ENCODE results near the gene NXN. TPM values are rescaled to one million over a fixed set of nuclear protein-coding genes. Genes with fewer than 3 reads are reported as not detected.

Gene NXN
- 19.5 and 23.9 TPM in 2 replicates for polyA plus RNA-seq (2012; rRNA removed)
- 13.0 and 16.3 TPM in 2 replicates for polyA plus RNA-seq (2012; cell fraction: cytosol; rRNA removed)
- polyA plus RNA-seq (2012; cell fraction: nucleus; rRNA removed): 16.6 and 20.7 TPM in 2 replicates

DNA sequence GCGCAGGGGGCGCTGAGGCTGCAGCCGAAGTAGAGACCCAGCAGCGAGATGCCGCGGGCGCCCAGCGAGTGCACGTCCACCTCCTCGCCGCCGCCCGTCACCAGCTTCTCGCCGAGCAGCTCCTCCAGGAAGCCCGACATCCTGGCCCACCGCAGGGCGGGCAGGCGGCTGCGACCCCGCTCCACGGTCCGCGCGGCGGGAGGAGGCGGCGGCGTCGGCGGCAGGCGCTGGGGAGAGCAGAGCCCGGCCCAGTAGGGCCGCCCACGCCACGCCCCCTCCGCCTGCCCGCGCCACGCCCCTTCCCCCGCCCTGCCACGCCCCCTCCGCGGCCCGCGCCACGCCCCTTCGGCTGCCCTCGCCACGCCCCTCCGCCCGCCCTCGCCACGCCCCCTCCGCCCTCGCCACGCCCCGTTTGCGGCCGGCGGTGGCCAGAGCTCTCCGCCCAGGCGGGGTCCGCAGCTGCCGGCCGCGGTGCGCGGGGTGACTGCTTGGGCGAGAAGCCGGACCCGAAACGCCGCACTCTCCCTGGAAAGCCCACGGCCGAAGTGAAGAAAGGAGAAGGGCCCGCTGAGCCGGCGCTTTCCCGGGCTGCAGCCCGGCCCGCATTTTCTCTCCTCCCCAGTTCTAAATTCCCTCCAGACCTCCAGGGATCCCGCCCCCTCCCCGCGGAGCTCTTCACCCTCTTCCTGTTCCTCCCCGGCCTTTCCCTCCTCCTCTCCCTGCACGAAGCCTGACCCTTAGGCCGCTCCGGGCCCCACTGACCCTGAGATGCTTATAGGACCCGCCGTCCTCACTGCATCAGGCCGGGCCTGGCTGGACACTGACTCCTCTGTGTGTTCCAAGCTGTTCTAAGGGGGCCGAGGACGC, at the start of gene NXN:
Gene NXN, minus strand, starts transcription at position 238 of the 867 bp plus-strand sequence.
- TF ChIP-seq FOSL2 (IDR thresholded peaks at IDR 0.05; ENCODE audit: borderline replicate concordance, low read depth): no peak
- TF ChIP-seq, protein P1, sequence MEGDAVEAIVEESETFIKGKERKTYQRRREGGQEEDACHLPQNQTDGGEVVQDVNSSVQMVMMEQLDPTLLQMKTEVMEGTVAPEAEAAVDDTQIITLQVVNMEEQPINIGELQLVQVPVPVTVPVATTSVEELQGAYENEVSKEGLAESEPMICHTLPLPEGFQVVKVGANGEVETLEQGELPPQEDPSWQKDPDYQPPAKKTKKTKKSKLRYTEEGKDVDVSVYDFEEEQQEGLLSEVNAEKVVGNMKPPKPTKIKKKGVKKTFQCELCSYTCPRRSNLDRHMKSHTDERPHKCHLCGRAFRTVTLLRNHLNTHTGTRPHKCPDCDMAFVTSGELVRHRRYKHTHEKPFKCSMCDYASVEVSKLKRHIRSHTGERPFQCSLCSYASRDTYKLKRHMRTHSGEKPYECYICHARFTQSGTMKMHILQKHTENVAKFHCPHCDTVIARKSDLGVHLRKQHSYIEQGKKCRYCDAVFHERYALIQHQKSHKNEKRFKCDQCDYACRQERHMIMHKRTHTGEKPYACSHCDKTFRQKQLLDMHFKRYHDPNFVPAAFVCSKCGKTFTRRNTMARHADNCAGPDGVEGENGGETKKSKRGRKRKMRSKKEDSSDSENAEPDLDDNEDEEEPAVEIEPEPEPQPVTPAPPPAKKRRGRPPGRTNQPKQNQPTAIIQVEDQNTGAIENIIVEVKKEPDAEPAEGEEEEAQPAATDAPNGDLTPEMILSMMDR (IDR thresholded peaks at IDR 0.05): peak; percentile 34; the same call in 1 of the 2 replicates
- TF ChIP-seq, protein P2, sequence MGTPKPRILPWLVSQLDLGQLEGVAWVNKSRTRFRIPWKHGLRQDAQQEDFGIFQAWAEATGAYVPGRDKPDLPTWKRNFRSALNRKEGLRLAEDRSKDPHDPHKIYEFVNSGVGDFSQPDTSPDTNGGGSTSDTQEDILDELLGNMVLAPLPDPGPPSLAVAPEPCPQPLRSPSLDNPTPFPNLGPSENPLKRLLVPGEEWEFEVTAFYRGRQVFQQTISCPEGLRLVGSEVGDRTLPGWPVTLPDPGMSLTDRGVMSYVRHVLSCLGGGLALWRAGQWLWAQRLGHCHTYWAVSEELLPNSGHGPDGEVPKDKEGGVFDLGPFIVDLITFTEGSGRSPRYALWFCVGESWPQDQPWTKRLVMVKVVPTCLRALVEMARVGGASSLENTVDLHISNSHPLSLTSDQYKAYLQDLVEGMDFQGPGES (IDR thresholded peaks at IDR 0.05; ENCODE audit: low read depth, low read length): no peak
- TF ChIP-seq TAF1 (IDR thresholded peaks at IDR 0.05; ENCODE audit: borderline replicate concordance, low read depth, low read length): no peak
- no peak for TF ChIP-seq EZH2phosphoT487 (IDR thresholded peaks at IDR 0.05; ENCODE audit: borderline replicate concordance, low read depth)
- no peak for TF ChIP-seq SMC3 (IDR thresholded peaks at IDR 0.05; ENCODE audit: low read depth, low read length)
- TF ChIP-seq RAD21 (IDR thresholded peaks at IDR 0.05; ENCODE audit: low read length): peak; percentile 17; the same call in 1 of the 2 replicates
- no peak for TF ChIP-seq RCOR1 (IDR thresholded peaks at IDR 0.05; ENCODE audit: low read length)
- WGBS (ENCODE audit: low lambda C conversion rate): 15% methylated on average over 18 of the region's 94 CpGs
- Histone ChIP-seq H3K27me3 (ENCODE audit: insufficient read depth) (peaks cover 26% of the 10 kb centered on the region), H3K4me3 (ENCODE audit: low read depth in 2 of 2, low read length in 1 of 2) (peak within 1 kb of the TSS; percentile 69 to 71), H3K4me2 (peak within 1 kb of the TSS; percentile 79), H3K36me3 (replicated peaks in 1 of 2; ENCODE audit: control insufficient read depth in 1 of 2, insufficient read depth in 2 of 2, low read length in 1 of 2) (no peaks in the 10 kb centered on the region), H3K4me1 (ENCODE audit: control insufficient read depth in 1 of 2, insufficient read depth in 2 of 2, low read depth in 1 of 2, low read length in 1 of 2) (peaks cover 0 to 16% of the 10 kb centered on the region in 2 experiments; a peak in 2 of 4 replicates), H2AFZ (ENCODE audit: low read depth) (peak within 1 kb of the TSS; percentile 95), H3K9me2 (no peaks in the 10 kb centered on the region), H3F3A (replicated peaks; ENCODE audit: insufficient read depth) (peaks cover 3% of the 10 kb centered on the region), H3K79me2 (ENCODE audit: insufficient read depth) (peaks cover 40% of the 10 kb centered on the region), H3K9ac (peak within 1 kb of the TSS; percentile 59; the same call in 1 of the 2 replicates), H4K20me1 (ENCODE audit: insufficient read depth) (peaks cover 22% of the 10 kb centered on the region), H3K27ac (ENCODE audit: low read depth in 2 of 2, low read length in 1 of 2) (peak within 1 kb of the TSS; percentile 32 to 65; a peak in 3 of 4 replicates), H3K9me3 (no peaks in the 10 kb centered on the region)
- ChIA-PET POLR2A (interaction anchor here (0.6 to 1.3 kb wide), 5 partner anchors 29 to 198 kb away, joined by 3 to 8 read pairs (median 4); partner anchors contain the start of genes GLOD4 and MRM3), CTCF (interaction anchor here (0.6 to 5.1 kb wide), 30 partner anchors 10 to 568 kb away, joined by 3 to 155 read pairs (median 5); partner anchors contain the start of genes GLOD4, MRM3, RFLNB and TIMM22)
- peak; percentile 99 for DNase-seq

DNA sequence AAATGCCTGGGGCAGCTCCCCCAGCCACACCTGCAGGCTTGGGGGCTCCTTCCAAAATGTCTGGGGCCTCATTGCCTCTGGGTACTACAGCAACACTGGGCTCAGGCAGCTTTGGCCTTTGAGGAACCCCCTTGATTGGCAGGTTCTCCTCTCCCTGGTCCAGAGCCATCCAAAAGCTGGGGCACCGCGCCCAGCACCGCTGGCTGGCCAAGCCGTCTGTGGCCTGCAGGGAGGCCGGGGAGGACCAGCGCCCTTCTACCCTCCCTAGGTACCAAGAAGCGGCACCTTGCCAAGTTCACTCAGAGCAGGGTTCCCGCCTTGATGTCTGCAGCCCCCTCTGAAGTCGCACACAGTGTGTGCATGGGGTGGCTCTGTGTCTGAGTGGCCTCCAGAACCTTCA, 47.5 kb upstream of the NXN start:
- H3K9ac ChIP-seq: no peak overlapping the region
- no peak overlapping the region for H3K4me3 ChIP-seq (ENCODE audit: low read depth in 2 of 2, low read length in 1 of 2)
- no peak overlapping the region for H2AFZ ChIP-seq (ENCODE audit: low read depth)
- H3K79me2 ChIP-seq (ENCODE audit: insufficient read depth): peaks cover 9% of the 10 kb centered on the region
- peaks cover 20% of the 10 kb centered on the region for H4K20me1 ChIP-seq (ENCODE audit: insufficient read depth)
- peaks cover 2 to 14% of the 10 kb centered on the region in 2 experiments for H3K36me3 ChIP-seq (replicated peaks in 1 of 2; ENCODE audit: control insufficient read depth in 1 of 2, insufficient read depth in 2 of 2, low read length in 1 of 2)
- H3K27me3 ChIP-seq (ENCODE audit: insufficient read depth): no peaks in the 10 kb centered on the region
- H3K4me2 ChIP-seq: no peak overlapping the region
- DNase-seq: no peak
- ChIA-PET POLR2A (no interaction called here), CTCF (interaction anchor here (6.3 kb wide), 1 partner anchor 29 kb away, joined by 41 read pairs; no protein-coding TSS in a partner anchor)
- peaks cover 6% of the 10 kb centered on the region for H3F3A ChIP-seq (replicated peaks; ENCODE audit: insufficient read depth)
- H3K27ac ChIP-seq (ENCODE audit: low read depth in 2 of 2, low read length in 1 of 2): no peak overlapping the region; a peak in 1 of 4 replicates
- H3K9me3 ChIP-seq: no peaks in the 10 kb centered on the region
- no peaks in the 10 kb centered on the region for H3K9me2 ChIP-seq
- 98% methylated on average over 6 of the region's 9 CpGs for WGBS (ENCODE audit: low lambda C conversion rate)
- H3K4me1 ChIP-seq (ENCODE audit: control insufficient read depth in 1 of 2, insufficient read depth in 2 of 2, low read depth in 1 of 2, low read length in 1 of 2): peaks cover 0 to 21% of the 10 kb centered on the region in 2 experiments; a peak in 1 of 4 replicates
- TF ChIP-seq JUND (IDR thresholded peaks at IDR 0.05) (no peak), SIN3A (IDR thresholded peaks at IDR 0.05; ENCODE audit: borderline replicate concordance, low read depth, low read length) (no peak), RXRA (IDR thresholded peaks at IDR 0.05; ENCODE audit: borderline replicate concordance, low read depth) (no peak), CHD2 (IDR thresholded peaks at IDR 0.05; ENCODE audit: low read length, partially characterized antibody) (no peak), TEAD4 (IDR thresholded peaks at IDR 0.05; ENCODE audit: borderline replicate concordance, insufficient read depth) (no peak)
- TF ChIP-seq, protein P3, sequence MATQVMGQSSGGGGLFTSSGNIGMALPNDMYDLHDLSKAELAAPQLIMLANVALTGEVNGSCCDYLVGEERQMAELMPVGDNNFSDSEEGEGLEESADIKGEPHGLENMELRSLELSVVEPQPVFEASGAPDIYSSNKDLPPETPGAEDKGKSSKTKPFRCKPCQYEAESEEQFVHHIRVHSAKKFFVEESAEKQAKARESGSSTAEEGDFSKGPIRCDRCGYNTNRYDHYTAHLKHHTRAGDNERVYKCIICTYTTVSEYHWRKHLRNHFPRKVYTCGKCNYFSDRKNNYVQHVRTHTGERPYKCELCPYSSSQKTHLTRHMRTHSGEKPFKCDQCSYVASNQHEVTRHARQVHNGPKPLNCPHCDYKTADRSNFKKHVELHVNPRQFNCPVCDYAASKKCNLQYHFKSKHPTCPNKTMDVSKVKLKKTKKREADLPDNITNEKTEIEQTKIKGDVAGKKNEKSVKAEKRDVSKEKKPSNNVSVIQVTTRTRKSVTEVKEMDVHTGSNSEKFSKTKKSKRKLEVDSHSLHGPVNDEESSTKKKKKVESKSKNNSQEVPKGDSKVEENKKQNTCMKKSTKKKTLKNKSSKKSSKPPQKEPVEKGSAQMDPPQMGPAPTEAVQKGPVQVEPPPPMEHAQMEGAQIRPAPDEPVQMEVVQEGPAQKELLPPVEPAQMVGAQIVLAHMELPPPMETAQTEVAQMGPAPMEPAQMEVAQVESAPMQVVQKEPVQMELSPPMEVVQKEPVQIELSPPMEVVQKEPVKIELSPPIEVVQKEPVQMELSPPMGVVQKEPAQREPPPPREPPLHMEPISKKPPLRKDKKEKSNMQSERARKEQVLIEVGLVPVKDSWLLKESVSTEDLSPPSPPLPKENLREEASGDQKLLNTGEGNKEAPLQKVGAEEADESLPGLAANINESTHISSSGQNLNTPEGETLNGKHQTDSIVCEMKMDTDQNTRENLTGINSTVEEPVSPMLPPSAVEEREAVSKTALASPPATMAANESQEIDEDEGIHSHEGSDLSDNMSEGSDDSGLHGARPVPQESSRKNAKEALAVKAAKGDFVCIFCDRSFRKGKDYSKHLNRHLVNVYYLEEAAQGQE (IDR thresholded peaks at IDR 0.05; ENCODE audit: low read depth, low read length): no peak
- TF ChIP-seq, protein P4, sequence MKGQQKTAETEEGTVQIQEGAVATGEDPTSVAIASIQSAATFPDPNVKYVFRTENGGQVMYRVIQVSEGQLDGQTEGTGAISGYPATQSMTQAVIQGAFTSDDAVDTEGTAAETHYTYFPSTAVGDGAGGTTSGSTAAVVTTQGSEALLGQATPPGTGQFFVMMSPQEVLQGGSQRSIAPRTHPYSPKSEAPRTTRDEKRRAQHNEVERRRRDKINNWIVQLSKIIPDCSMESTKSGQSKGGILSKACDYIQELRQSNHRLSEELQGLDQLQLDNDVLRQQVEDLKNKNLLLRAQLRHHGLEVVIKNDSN (IDR thresholded peaks at IDR 0.05; ENCODE audit: borderline replicate concordance, low read depth): no peak
- TF ChIP-seq, protein P5, sequence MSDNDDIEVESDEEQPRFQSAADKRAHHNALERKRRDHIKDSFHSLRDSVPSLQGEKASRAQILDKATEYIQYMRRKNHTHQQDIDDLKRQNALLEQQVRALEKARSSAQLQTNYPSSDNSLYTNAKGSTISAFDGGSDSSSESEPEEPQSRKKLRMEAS (IDR thresholded peaks at IDR 0.05; ENCODE audit: low read depth): no peak
